Measurements from ENCODE around the gene PDIA4. TPM values are rescaled to one million over a fixed set of nuclear protein-coding genes. Genes with fewer than 3 reads are reported as not detected.
A peak's percentile ranks its signal among the peaks of the same experiment; 100 is the strongest.

PDIA4 gene
- total RNA-seq, 1 donor from 2014 or later: 266 TPM

DNA sequence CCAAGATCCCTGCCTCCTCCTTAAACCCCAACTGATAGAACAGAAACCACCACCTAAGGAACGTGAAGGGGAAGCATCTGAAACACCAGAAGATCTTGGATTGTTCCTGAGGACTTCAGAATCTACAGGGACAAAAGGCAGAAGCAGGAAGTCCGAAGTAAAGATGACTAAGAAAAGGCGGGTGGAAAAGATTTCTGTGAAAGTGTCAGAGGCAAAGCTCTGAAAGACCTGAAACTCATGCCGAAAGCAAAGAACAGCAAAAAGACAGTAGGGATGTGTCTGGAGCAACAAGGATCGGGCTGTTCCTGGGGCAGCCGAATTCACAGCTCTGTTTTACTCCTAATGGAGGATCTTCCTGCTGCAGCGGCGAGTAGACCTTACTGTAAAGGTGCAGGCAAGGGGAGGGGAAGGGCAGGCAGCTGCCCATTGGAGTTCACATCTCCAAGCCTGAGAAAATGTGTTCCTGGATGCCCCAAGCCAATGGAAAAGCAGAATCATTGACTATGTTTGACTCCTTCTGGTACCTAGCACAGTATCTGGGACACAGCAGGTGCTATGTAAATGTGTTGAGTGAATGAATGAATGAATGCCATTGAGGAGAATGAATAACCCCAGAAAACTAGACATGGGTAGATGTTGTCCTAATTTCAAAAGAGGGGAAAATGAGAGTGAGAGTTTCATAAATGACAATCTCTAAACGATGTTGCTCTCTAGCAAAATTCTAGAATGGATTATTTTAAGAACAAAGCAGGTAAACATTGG, 40.4 kb downstream of the PDIA4 start:
- DNase-seq (ENCODE audit: low read depth): no peak
- peak overlapping the region; percentile 63 for H3K27ac Mint-ChIP-seq (ENCODE audit: unreplicated experiment)
- H3K79me2 ChIP-seq (ENCODE audit: insufficient read depth, low read length): no peaks in the 10 kb centered on the region

GRCh38 chr7:148987010-148987750, 41.1 kb downstream of the PDIA4 start:
- Mint-ChIP-seq H3K4me1 (ENCODE audit: low read depth, unreplicated experiment) (peaks cover 13% of the 10 kb centered on the region), H3K4me3 (ENCODE audit: unreplicated experiment) (peak overlapping the region; percentile 94), H3K36me3 (ENCODE audit: low read depth, unreplicated experiment) (no peaks in the 10 kb centered on the region), H3K27ac (ENCODE audit: unreplicated experiment) (peak overlapping the region; percentile 63), H3K9me3 (ENCODE audit: unreplicated experiment) (no peaks in the 10 kb centered on the region), H3K27me3 (ENCODE audit: low read depth, unreplicated experiment) (peaks cover 2% of the 10 kb centered on the region)
- peak; percentile 76 for DNase-seq (ENCODE audit: low read depth)
- Histone ChIP-seq H3K36me3 (ENCODE audit: insufficient read depth, low read length) (no peaks in the 10 kb centered on the region), H3K27ac (ENCODE audit: low read depth, low read length) (peak overlapping the region; percentile 81), H3K9ac (ENCODE audit: low read length) (peak overlapping the region; percentile 83), H2AFZ (ENCODE audit: low read depth, low read length) (peak overlapping the region; percentile 92), H3K4me2 (ENCODE audit: low read length) (peak overlapping the region; percentile 92), H3K4me3 (ENCODE audit: insufficient read depth, low read depth, low read length) (peak overlapping the region; percentile 79), H3K4me1 (ENCODE audit: insufficient read depth, low read length) (peaks cover 5% of the 10 kb centered on the region), H3K79me2 (ENCODE audit: insufficient read depth, low read length) (no peaks in the 10 kb centered on the region), H4K20me1 (ENCODE audit: insufficient read depth, low read length) (no peaks in the 10 kb centered on the region), H3K27me3 (ENCODE audit: insufficient read depth, low read length) (peaks cover 2% of the 10 kb centered on the region), H3K9me3 (ENCODE audit: insufficient read depth, low read depth, low read length) (no peaks in the 10 kb centered on the region)
- TF ChIP-seq, protein P1, sequence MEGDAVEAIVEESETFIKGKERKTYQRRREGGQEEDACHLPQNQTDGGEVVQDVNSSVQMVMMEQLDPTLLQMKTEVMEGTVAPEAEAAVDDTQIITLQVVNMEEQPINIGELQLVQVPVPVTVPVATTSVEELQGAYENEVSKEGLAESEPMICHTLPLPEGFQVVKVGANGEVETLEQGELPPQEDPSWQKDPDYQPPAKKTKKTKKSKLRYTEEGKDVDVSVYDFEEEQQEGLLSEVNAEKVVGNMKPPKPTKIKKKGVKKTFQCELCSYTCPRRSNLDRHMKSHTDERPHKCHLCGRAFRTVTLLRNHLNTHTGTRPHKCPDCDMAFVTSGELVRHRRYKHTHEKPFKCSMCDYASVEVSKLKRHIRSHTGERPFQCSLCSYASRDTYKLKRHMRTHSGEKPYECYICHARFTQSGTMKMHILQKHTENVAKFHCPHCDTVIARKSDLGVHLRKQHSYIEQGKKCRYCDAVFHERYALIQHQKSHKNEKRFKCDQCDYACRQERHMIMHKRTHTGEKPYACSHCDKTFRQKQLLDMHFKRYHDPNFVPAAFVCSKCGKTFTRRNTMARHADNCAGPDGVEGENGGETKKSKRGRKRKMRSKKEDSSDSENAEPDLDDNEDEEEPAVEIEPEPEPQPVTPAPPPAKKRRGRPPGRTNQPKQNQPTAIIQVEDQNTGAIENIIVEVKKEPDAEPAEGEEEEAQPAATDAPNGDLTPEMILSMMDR (IDR thresholded peaks at IDR 0.05; ENCODE audit: insufficient read depth, low read depth, low read length): no peak
- TF ChIP-seq EZH2 (IDR thresholded peaks at IDR 0.05; ENCODE audit: insufficient read depth, low read length): no peak
- no peak for FAIRE-seq

More for the DNA sequence above, 40.4 kb downstream of the PDIA4 start:
- H3K27ac ChIP-seq (ENCODE audit: low read depth, low read length): peak overlapping the region; percentile 81
- no peak for FAIRE-seq
- peak overlapping the region; percentile 79 for H3K4me3 ChIP-seq (ENCODE audit: insufficient read depth, low read depth, low read length)
- Mint-ChIP-seq H3K36me3 (ENCODE audit: low read depth, unreplicated experiment) (no peaks in the 10 kb centered on the region), H3K4me1 (ENCODE audit: low read depth, unreplicated experiment) (peaks cover 13% of the 10 kb centered on the region), H3K27me3 (ENCODE audit: low read depth, unreplicated experiment) (peaks cover 3% of the 10 kb centered on the region), H3K4me3 (ENCODE audit: unreplicated experiment) (peak overlapping the region; percentile 94), H3K9me3 (ENCODE audit: unreplicated experiment) (no peaks in the 10 kb centered on the region)
- peak overlapping the region; percentile 83 for H3K9ac ChIP-seq (ENCODE audit: low read length)
- peaks cover 2% of the 10 kb centered on the region for H3K27me3 ChIP-seq (ENCODE audit: insufficient read depth, low read length)
- H2AFZ ChIP-seq (ENCODE audit: low read depth, low read length): peak overlapping the region; percentile 92
- no peaks in the 10 kb centered on the region for H4K20me1 ChIP-seq (ENCODE audit: insufficient read depth, low read length)
- H3K4me2 ChIP-seq (ENCODE audit: low read length): peak overlapping the region; percentile 92
- TF ChIP-seq EZH2 (IDR thresholded peaks at IDR 0.05; ENCODE audit: insufficient read depth, low read length): no peak
- TF ChIP-seq, protein P1 (IDR thresholded peaks at IDR 0.05; ENCODE audit: insufficient read depth, low read depth, low read length): no peak
- no peaks in the 10 kb centered on the region for H3K9me3 ChIP-seq (ENCODE audit: insufficient read depth, low read depth, low read length)
- H3K36me3 ChIP-seq (ENCODE audit: insufficient read depth, low read length): no peaks in the 10 kb centered on the region
- H3K4me1 ChIP-seq (ENCODE audit: insufficient read depth, low read length): peaks cover 5% of the 10 kb centered on the region
